Transverse colon (tissue), 4 donors: ENCODE data around the gene CRIP2. TPM values are rescaled to one million over a fixed set of nuclear protein-coding genes. Genes with fewer than 3 reads are reported as not detected.

Experiments
- DNase-seq: peaks from one replicate; pipeline ENCODE4 v3.0.0-alpha.2; 2019
- H3K27ac ChIP-seq, 4 donors: fragments of 200-600 bp; sonication (generic); 2 replicates each; pipeline ENCODE4 v1.5.1; 2016 to 2018; ENCODE audit warnings: inconsistent platforms in 4 of 4
- H3K27me3 ChIP-seq: fragments of 200-600 bp; sonication (generic); 2 replicates; pipeline ENCODE4 v1.5.1; 2017; ENCODE audit warnings: inconsistent platforms
- H3K36me3 ChIP-seq, 4 donors: fragments of 200-600 bp; sonication (generic); 2 replicates each; pipeline ENCODE4 v1.5.1; 2017 to 2019; ENCODE audit warnings: inconsistent platforms in 4 of 4
- H3K4me1 ChIP-seq, 4 donors: fragments of 200-600 bp; sonication (generic); 2 replicates each; pipeline ENCODE4 v1.5.1; 2017 to 2020; ENCODE audit warnings: inconsistent platforms in 4 of 4
- H3K4me3 ChIP-seq, 4 donors: fragments of 200-600 bp; sonication (generic); 1 replicate in 1 of 4; 2 replicates in 3 of 4; pipeline versions ENCODE4 v1.5.1 to v1.6.1; 2017 to 2019; ENCODE audit warnings: inconsistent platforms in 4 of 4
- H3K9me3 ChIP-seq, 2 donors: fragments of 200-600 bp; sonication (generic); 2 replicates each; pipeline ENCODE4 v1.5.1; 2017 to 2019; ENCODE audit warnings: inconsistent platforms in 2 of 2
- EP300 ChIP-seq: sonication (generic); formaldehyde crosslinking; IDR thresholded peaks from one replicate; pipeline ENCODE4 v1.6.1; 2017; ENCODE audit warnings: antibody characterized with exemption, low read depth
- POLR2A ChIP-seq: fragments of 450-650 bp; IDR thresholded peaks from one replicate; pipeline ENCODE4 v1.6.1; 2016; ENCODE audit warnings: antibody characterized with exemption, mild to moderate bottlenecking, moderate library complexity
- POLR2AphosphoS5 ChIP-seq, 3 donors: sonication (generic); formaldehyde crosslinking; IDR thresholded peaks; one replicate each; pipeline ENCODE4 v1.6.1; 2016; ENCODE audit warnings: antibody characterized with exemption in 3 of 3
- WGBS, 2 donors: methylation state at CpG; one replicate each; pipeline ENCODE4 v1.1.5; 2018; ENCODE audit warnings: low coverage in 1 of 2; 5-methylcytosine and 5-hydroxymethylcytosine counted together
- in situ Hi-C, 4 donors: fragments of 200-750 bp; cut with MboI; loops; one replicate each; pipeline versions ENCODE4 v1.15.0 to v1.15.1; 2017; ENCODE audit warnings: low sequenced_read_pairs in 3 of 4, low pct_ligation_motif_present in 1 of 4, low pct_unique_long_range_greater_than_20kb in 1 of 4
- intact Hi-C: fragments of 100-400 bp; cut with DNase I; formaldehyde crosslinking; loops from one replicate; pipeline ENCODE4 v1.15.1; 2023; ENCODE audit warnings: low total_unique reads
- total RNA-seq, 4 donors: library from RNA; depleted of rRNA; stranded (reverse); fragments of >200 nt; gene quantifications; one replicate each; pipeline ENCODE4 v1.1.0, GENCODE V29; 2016
- TF ChIP-seq, protein P1 (sequence below), 5 experiments: fragments of 200-600 bp in 3 of 5; fragments of 450-650 bp in 2 of 5; sonication (generic) in 3 of 5; IDR thresholded peaks; 1 replicate in 2 of 5; 2 replicates in 3 of 5; pipeline ENCODE4 v1.5.1; 2016 to 2017; ENCODE audit warnings: antibody characterized with exemption in 5 of 5, inconsistent platforms in 3 of 5, mild to moderate bottlenecking in 2 of 5, moderate library complexity in 1 of 5

Gene CRIP2, protein sequence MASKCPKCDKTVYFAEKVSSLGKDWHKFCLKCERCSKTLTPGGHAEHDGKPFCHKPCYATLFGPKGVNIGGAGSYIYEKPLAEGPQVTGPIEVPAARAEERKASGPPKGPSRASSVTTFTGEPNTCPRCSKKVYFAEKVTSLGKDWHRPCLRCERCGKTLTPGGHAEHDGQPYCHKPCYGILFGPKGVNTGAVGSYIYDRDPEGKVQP
- 10 to 100 TPM; 11.2 to 67.3 (median 22.4) TPM for total RNA-seq

- no peak for DNase-seq
- H3K4me1 ChIP-seq, result peaks cover 25 to 60% (median 44%) of the 10 kb centered on the region in 4 donors
- peak within 1 kb of the TSS; percentile 71 to 90 (median 80) for H3K27ac ChIP-seq
- in situ Hi-C loops, result no loop called here
- H3K36me3 ChIP-seq, result no peaks in the 10 kb centered on the region
- intact Hi-C loops, result no loop called here
- peak within 1 kb of the TSS; percentile 39 to 69 (median 65) for H3K4me3 ChIP-seq
- WGBS, 2 donors, result 1% methylated on average over 59 of the region's 118 CpGs; no CpG with 5 or more reads in 1 of the 2 donors
- no peaks in the 10 kb centered on the region for H3K9me3 ChIP-seq
- peaks cover 58% of the 10 kb centered on the region for H3K27me3 ChIP-seq
- TF ChIP-seq POLR2AphosphoS5 (IDR thresholded peaks at IDR 0.05) (peak in 2 of 3 donors; percentile 22 to 59), EP300 (no peak)
- TF ChIP-seq, protein P1, sequence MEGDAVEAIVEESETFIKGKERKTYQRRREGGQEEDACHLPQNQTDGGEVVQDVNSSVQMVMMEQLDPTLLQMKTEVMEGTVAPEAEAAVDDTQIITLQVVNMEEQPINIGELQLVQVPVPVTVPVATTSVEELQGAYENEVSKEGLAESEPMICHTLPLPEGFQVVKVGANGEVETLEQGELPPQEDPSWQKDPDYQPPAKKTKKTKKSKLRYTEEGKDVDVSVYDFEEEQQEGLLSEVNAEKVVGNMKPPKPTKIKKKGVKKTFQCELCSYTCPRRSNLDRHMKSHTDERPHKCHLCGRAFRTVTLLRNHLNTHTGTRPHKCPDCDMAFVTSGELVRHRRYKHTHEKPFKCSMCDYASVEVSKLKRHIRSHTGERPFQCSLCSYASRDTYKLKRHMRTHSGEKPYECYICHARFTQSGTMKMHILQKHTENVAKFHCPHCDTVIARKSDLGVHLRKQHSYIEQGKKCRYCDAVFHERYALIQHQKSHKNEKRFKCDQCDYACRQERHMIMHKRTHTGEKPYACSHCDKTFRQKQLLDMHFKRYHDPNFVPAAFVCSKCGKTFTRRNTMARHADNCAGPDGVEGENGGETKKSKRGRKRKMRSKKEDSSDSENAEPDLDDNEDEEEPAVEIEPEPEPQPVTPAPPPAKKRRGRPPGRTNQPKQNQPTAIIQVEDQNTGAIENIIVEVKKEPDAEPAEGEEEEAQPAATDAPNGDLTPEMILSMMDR (IDR thresholded peaks at IDR 0.05), result no peak
Observed at GRCh38 chr14:105474483-105475268, at the start of gene CRIP2. CRIP2 (plus strand) TSS chr14:105474821; CDS start chr14:105474863, 42 bp downstream.

GRCh38 chr14:105424861-105425260 is 49.8 kb upstream of the CRIP2 start:
- H3K4me1 ChIP-seq, result peaks cover 16 to 23% (median 19%) of the 10 kb centered on the region in 4 donors
- intact Hi-C loops (no loop called here), in situ Hi-C loops (no loop called here)
- no peaks in the 10 kb centered on the region for H3K9me3 ChIP-seq
- no peak for TF ChIP-seq EP300
- TF ChIP-seq, protein P1 (IDR thresholded peaks at IDR 0.05), result no peak
- TF ChIP-seq POLR2AphosphoS5 (IDR thresholded peaks at IDR 0.05), result no peak
- TF ChIP-seq POLR2A, result no peak
- H3K27me3 ChIP-seq, result no peaks in the 10 kb centered on the region
- no peaks in the 10 kb centered on the region for H3K36me3 ChIP-seq
- WGBS, 2 donors, result 94% methylated on average over 12 of the region's 12 CpGs; no CpG with 5 or more reads in 1 of the 2 donors
- DNase-seq, result no peak
- H3K4me3 ChIP-seq, result no peak overlapping the region
- H3K27ac ChIP-seq, result no peak overlapping the region

DNA sequence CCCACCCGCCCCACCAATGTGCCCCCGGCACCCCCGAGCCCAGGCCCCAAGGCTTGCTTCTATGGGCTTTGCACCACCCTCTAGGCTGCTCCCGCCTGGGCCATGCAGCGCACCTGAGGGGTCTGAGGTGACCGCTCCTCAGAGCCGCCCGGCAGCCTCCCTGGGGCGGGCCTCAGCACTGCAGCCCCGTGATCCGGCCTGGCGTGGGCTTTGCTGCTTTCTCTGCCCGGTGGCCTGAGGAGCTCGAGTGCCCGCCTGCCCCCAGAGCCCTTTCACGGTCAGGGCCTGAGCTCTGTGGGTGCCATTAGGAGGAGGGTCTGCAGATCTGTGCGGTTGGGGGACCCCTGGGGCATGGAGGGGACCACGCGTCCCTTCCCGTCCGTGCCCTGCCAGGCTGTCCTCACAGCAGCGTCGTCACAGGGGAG is 48.8 kb upstream of the CRIP2 start:
- no peaks in the 10 kb centered on the region for H3K27me3 ChIP-seq
- TF ChIP-seq POLR2AphosphoS5 (IDR thresholded peaks at IDR 0.05) (no peak), POLR2A (no peak), EP300 (no peak)
- TF ChIP-seq, protein P1 (IDR thresholded peaks at IDR 0.05), result no peak
- no peak for DNase-seq
- 99% methylated on average over 17 of the region's 23 CpGs; no CpG with 5 or more reads in 1 of the 2 donors for WGBS, 2 donors
- H3K36me3 ChIP-seq, result no peaks in the 10 kb centered on the region
- no peak overlapping the region for H3K4me3 ChIP-seq
- in situ Hi-C loops (no loop called here), intact Hi-C loops (no loop called here)
- no peak overlapping the region for H3K27ac ChIP-seq
- H3K9me3 ChIP-seq, result no peaks in the 10 kb centered on the region
- H3K4me1 ChIP-seq, result peaks cover 12 to 19% (median 14%) of the 10 kb centered on the region in 4 donors

DNA sequence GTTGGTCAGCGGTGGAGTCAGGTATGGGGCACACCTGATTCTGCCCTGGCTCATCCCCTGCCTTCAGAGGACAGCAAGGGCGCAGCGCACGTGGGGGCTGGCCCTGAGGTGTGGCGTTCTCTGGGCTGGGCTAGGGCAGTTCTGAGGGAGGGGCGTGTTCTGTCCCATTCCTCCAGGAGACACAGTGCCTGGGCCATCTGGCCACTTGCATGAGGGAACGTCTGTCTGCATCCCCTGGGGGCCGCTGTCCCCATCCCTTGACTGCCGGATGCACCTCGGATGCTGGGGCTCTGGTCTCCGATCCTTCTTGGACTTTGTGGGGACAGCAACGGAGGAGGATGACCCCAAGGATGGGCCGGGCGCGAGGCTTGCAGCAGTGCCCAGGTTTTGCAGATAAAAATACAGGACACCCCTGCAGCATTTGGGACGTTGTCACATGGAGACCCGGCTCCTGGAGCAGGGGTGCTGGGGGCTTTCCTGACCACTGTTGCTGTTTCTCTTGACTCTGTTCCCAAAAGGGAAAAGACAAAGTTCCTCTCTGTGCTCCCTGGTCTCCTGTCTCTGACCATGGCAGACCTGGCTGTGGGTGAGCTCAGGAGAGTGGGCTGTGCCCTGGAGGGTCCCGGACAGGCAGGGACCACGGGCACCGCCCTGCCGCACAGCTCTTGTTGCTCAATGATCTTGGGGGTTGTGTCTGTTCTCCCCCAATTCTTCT is 48.0 kb upstream of the CRIP2 start:
- intact Hi-C loops (no loop called here), in situ Hi-C loops (no loop called here)
- Histone ChIP-seq H3K36me3 (no peaks in the 10 kb centered on the region), H3K4me1 (peaks cover 6 to 11% (median 6%) of the 10 kb centered on the region in 4 donors), H3K4me3 (no peak overlapping the region), H3K9me3 (no peaks in the 10 kb centered on the region), H3K27ac (no peak overlapping the region), H3K27me3 (no peaks in the 10 kb centered on the region)
- no peak for TF ChIP-seq POLR2AphosphoS5 (IDR thresholded peaks at IDR 0.05)
- TF ChIP-seq POLR2A, result no peak
- TF ChIP-seq, protein P1 (IDR thresholded peaks at IDR 0.05), result no peak
- no peak for TF ChIP-seq EP300
- DNase-seq, result no peak
- WGBS, 2 donors, result 97% methylated on average over 19 of the region's 21 CpGs; no CpG with 5 or more reads in 1 of the 2 donors
